PFSK-1 (cell line): Measurements from ENCODE around the gene NGLY1.

ENCODE experiments used
- FOXP2 ChIP-seq: optimal IDR thresholded peaks from 2 replicates; pipeline ENCODE3; 2011; ENCODE audit warnings: borderline replicate concordance, control low read depth, inconsistent platforms; ENCODE audit not compliant: insufficient read depth; ENCODE audit errors: extremely low read length, extremely low read depth
- POLR2AphosphoS5 ChIP-seq: IDR thresholded peaks from 2 replicates; pipeline ENCODE4 v1.6.1; 2012; ENCODE audit warnings: low read depth, mild to moderate bottlenecking, control low read depth, low read length, moderate library complexity
- REST ChIP-seq, 2 experiments: IDR thresholded peaks; 2 replicates each; pipeline versions ENCODE4 v1.6.1 to v1.8.0; 2011 to 2012; ENCODE audit warnings: low read depth in 2 of 2, low read length in 2 of 2, control low read depth in 1 of 2, inconsistent platforms in 1 of 2, mild to moderate bottlenecking in 1 of 2, moderate library complexity in 1 of 2; ENCODE audit not compliant: insufficient read depth in 1 of 2
- SIN3A ChIP-seq: IDR thresholded peaks from 2 replicates; pipeline ENCODE4 v1.6.1; 2012; ENCODE audit warnings: mild to moderate bottlenecking, low read length, moderate library complexity, borderline replicate concordance; ENCODE audit not compliant: insufficient read depth
- TAF1 ChIP-seq: IDR thresholded peaks from 2 replicates; pipeline ENCODE4 v1.6.1; 2012; ENCODE audit warnings: low read length, control low read depth, borderline replicate concordance; ENCODE audit not compliant: insufficient read depth

NGLY1 gene

GRCh38 chr3:25674670-25675069 is 108.6 kb downstream of the NGLY1 start:
- TF ChIP-seq POLR2AphosphoS5 (no peak), TAF1 (no peak), REST (IDR thresholded peaks at IDR 0.05; ENCODE audit: insufficient read depth in 1 of 2, low read depth in 2 of 2, low read length in 2 of 2) (no peak), SIN3A (no peak), FOXP2 (no peak)

DNA sequence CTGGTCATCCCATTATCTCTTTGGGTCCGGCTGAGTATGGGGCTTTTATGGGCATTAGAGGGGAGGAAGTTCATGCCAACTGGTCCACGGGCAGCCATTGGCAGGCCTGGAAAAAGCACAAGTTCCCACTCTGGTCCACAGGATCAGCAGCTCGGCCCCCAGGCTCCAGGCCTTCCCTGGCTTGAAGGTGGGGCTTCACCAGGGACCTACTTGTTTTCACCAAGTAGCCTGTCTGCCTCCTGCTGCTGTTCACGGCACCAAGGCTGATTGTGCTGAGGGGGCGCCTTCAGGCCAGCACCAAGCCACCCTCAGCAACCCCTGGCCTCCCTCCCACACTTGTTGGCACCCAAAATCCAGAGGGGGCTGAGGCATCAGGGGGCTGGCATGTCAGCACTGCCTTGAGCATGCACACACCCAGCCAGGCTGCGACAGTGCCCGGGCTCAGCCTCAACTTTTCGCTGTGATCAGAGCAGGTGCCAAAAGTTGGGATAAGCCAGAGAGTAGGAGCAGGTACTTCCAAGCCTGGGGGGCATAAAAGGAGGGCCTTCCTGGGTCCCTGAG is 109.4 kb downstream of the NGLY1 start:
- TF ChIP-seq REST (IDR thresholded peaks at IDR 0.05; ENCODE audit: insufficient read depth in 1 of 2, low read depth in 2 of 2, low read length in 2 of 2) (no peak), POLR2AphosphoS5 (no peak), TAF1 (no peak), SIN3A (no peak), FOXP2 (no peak)
